ENCODE data around the gene SIM1. TPM values are rescaled to one million over a fixed set of nuclear protein-coding genes. Genes with fewer than 3 reads are reported as not detected.
A peak's percentile ranks its signal among the peaks of the same experiment; 100 is the strongest.

Gene SIM1
- total RNA-seq, 1 donor from 2014 or later: not detected

DNA sequence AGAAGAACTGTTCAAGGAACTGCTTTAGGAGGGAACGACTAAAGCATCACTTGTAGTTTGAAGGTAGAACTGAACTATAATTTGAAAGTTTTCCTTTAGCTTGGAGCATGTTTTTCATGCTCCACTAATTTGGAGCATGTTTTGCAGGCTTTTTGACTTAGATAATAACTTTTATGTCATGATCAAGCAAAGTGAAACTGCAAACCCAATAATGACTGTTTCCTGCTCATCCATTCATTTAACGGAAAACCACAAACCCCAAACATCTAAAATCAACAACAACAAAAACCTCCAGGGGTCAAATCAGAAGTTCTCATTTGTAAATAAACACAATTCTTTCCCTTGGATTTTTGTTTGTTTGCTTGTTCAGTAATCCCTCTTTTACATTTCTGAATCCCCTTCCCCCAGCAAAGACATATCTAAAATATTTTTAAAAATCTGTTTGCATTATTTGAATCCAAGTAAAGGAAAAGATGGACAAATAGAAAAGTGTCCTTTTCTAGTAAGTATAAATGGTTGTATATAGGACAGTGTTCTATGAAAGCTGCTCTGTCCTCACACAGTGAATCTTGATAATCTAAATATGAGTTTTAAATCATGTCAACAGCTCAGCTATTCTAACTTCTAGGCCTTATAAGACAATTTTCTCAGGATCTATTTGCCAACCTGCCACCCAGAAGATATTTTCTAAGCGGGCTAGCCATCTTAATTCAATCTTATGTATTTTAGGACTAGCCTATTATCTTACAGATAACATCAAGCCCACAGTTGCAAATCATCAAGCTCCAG is 2.6 kb downstream of the SIM1 start:
- Mint-ChIP-seq H3K9me3 (ENCODE audit: unreplicated experiment) (peaks cover 18% of the 10 kb centered on the region), H3K27me3 (ENCODE audit: low read depth, unreplicated experiment) (peaks cover 82% of the 10 kb centered on the region), H3K36me3 (ENCODE audit: low read depth, unreplicated experiment) (peaks cover 2% of the 10 kb centered on the region), H3K4me1 (ENCODE audit: low read depth, unreplicated experiment) (no peaks in the 10 kb centered on the region), H3K4me3 (ENCODE audit: unreplicated experiment) (no peak overlapping the region), H3K27ac (ENCODE audit: unreplicated experiment) (no peak overlapping the region)
- Histone ChIP-seq H3K4me2 (ENCODE audit: low read length) (no peak overlapping the region), H3K79me2 (ENCODE audit: insufficient read depth, low read length) (no peaks in the 10 kb centered on the region), H3K36me3 (ENCODE audit: insufficient read depth, low read length) (no peaks in the 10 kb centered on the region), H3K9me3 (ENCODE audit: insufficient read depth, low read depth, low read length) (peaks cover 10% of the 10 kb centered on the region), H3K4me3 (ENCODE audit: insufficient read depth, low read depth, low read length) (no peak overlapping the region), H3K27me3 (ENCODE audit: insufficient read depth, low read length) (peaks cover 100% of the 10 kb centered on the region), H2AFZ (ENCODE audit: low read depth, low read length) (no peak overlapping the region), H3K9ac (ENCODE audit: low read length) (no peak overlapping the region), H3K27ac (ENCODE audit: low read depth, low read length) (no peak overlapping the region), H3K4me1 (ENCODE audit: insufficient read depth, low read length) (peaks cover 6% of the 10 kb centered on the region), H4K20me1 (ENCODE audit: insufficient read depth, low read length) (peaks cover 14% of the 10 kb centered on the region)
- no peak for FAIRE-seq
- no peak for DNase-seq (ENCODE audit: low read depth)
- TF ChIP-seq EZH2 (IDR thresholded peaks at IDR 0.05; ENCODE audit: insufficient read depth, low read length): peak; percentile 41
- no peak for TF ChIP-seq CTCF (IDR thresholded peaks at IDR 0.05; ENCODE audit: insufficient read depth, low read depth, low read length)

DNA sequence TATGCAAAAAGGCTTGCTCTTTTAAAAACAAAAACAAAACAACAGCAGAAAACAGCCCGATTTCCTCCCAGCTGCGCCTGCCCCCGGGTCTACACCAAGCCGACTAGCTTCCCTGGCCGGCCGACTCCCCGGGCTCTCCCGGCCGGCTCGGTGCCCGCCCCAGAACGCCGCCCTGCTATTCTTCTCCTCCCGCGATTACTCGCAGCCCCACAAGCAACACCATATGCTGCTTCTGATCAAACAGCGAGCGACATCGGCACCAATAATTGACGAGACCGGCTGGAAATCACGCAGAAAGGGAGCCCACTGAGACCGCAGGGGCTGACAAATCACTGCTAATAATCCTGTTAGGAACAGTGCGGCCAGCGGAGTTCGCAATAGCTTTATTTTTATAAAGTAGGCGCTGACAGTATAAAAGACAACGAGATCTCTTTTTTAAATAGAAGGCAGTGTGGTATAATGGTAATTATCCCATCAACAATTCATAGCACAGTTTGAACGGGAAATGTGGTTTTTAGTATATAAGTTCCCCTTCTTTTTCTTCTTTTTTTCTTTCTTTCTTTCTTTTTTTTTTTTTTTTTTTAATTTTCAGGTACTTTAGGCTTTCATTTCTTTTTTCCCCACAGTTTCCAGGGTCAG is 3.3 kb downstream of the SIM1 start:
- Mint-ChIP-seq H3K36me3 (ENCODE audit: low read depth, unreplicated experiment) (peaks cover 2% of the 10 kb centered on the region), H3K9me3 (ENCODE audit: unreplicated experiment) (peaks cover 11% of the 10 kb centered on the region), H3K4me3 (ENCODE audit: unreplicated experiment) (peak overlapping the region; percentile 62), H3K27me3 (ENCODE audit: low read depth, unreplicated experiment) (peaks cover 75% of the 10 kb centered on the region), H3K4me1 (ENCODE audit: low read depth, unreplicated experiment) (no peaks in the 10 kb centered on the region), H3K27ac (ENCODE audit: unreplicated experiment) (no peak overlapping the region)
- peaks cover 100% of the 10 kb centered on the region for H3K27me3 ChIP-seq (ENCODE audit: insufficient read depth, low read length)
- peaks cover 15% of the 10 kb centered on the region for H4K20me1 ChIP-seq (ENCODE audit: insufficient read depth, low read length)
- peak overlapping the region; percentile 48 for H3K4me2 ChIP-seq (ENCODE audit: low read length)
- no peak for FAIRE-seq
- H3K9me3 ChIP-seq (ENCODE audit: insufficient read depth, low read depth, low read length): peaks cover 5% of the 10 kb centered on the region
- DNase-seq (ENCODE audit: low read depth): no peak
- no peak for TF ChIP-seq CTCF (IDR thresholded peaks at IDR 0.05; ENCODE audit: insufficient read depth, low read depth, low read length)
- peak; percentile 96 for TF ChIP-seq EZH2 (IDR thresholded peaks at IDR 0.05; ENCODE audit: insufficient read depth, low read length)
- no peak overlapping the region for H3K4me3 ChIP-seq (ENCODE audit: insufficient read depth, low read depth, low read length)
- no peak overlapping the region for H2AFZ ChIP-seq (ENCODE audit: low read depth, low read length)
- no peaks in the 10 kb centered on the region for H3K36me3 ChIP-seq (ENCODE audit: insufficient read depth, low read length)
- H3K27ac ChIP-seq (ENCODE audit: low read depth, low read length): no peak overlapping the region
- no peaks in the 10 kb centered on the region for H3K79me2 ChIP-seq (ENCODE audit: insufficient read depth, low read length)
- no peak overlapping the region for H3K9ac ChIP-seq (ENCODE audit: low read length)
- peaks cover 6% of the 10 kb centered on the region for H3K4me1 ChIP-seq (ENCODE audit: insufficient read depth, low read length)

Data from astrocyte (in vitro differentiated cells and primary cell).